ENCODE measurements around the gene NUDCD2.
"Not testable (repeated sequence)": the region's sequence is repeated elsewhere in the genome, so short reads cannot be mapped to it uniquely, and the experiment has no call there.

Gene NUDCD2

GRCh38 chr5:163396818-163397340 is 63.0 kb downstream of the NUDCD2 start:
- DNase-seq; in situ Hi-C loops (cut with HindIII; ENCODE audit: low pct_ligation_motif_present, low pct_unique_long_range_greater_than_20kb, low sequenced_read_pairs): not testable (repeated sequence)
